ENCODE measurements around the gene C2orf92. TPM values are rescaled to one million over a fixed set of nuclear protein-coding genes. Genes with fewer than 3 reads are reported as not detected.

The C2orf92 gene
- total RNA-seq, 1 donor from 2014 or later = 1.3 TPM

- no peak for TF ChIP-seq CTCF (conservative IDR thresholded peaks at IDR 0.05; ENCODE audit: low read depth, low read length)
- H3K4me3 ChIP-seq (ENCODE audit: low read depth, low read length) = no peak overlapping the region
- no peak for DNase-seq (ENCODE audit: low read depth)
Measured at GRCh38 chr2:97656905-97657587, 12.5 kb upstream of the C2orf92 start.

GRCh38 chr2:97657986-97658690, 11.4 kb upstream of the C2orf92 start:
- no peak overlapping the region for H3K4me3 ChIP-seq (ENCODE audit: low read depth, low read length)
- no peak for DNase-seq (ENCODE audit: low read depth)
- TF ChIP-seq CTCF (conservative IDR thresholded peaks at IDR 0.05; ENCODE audit: low read depth, low read length) = no peak

GRCh38 chr2:97658691-97659157, 10.8 kb upstream of the C2orf92 start:
- no peak overlapping the region for H3K4me3 ChIP-seq (ENCODE audit: low read depth, low read length)
- no peak for TF ChIP-seq CTCF (conservative IDR thresholded peaks at IDR 0.05; ENCODE audit: low read depth, low read length)
- no peak for DNase-seq (ENCODE audit: low read depth)

- no peak overlapping the region for H3K4me3 ChIP-seq (ENCODE audit: low read depth, low read length)
- DNase-seq (ENCODE audit: low read depth) = no peak
- TF ChIP-seq CTCF (conservative IDR thresholded peaks at IDR 0.05; ENCODE audit: low read depth, low read length) = no peak
Measured at GRCh38 chr2:97659256-97660043, 10.1 kb upstream of the C2orf92 start.

- no peak for DNase-seq (ENCODE audit: low read depth)
- H3K4me3 ChIP-seq (ENCODE audit: low read depth, low read length) = no peak overlapping the region
- TF ChIP-seq CTCF (conservative IDR thresholded peaks at IDR 0.05; ENCODE audit: low read depth, low read length) = no peak
Measured at GRCh38 chr2:97660044-97660774, 9.3 kb upstream of the C2orf92 start.

GRCh38 chr2:97660775-97661389, 8.6 kb upstream of the C2orf92 start:
- no peak for TF ChIP-seq CTCF (conservative IDR thresholded peaks at IDR 0.05; ENCODE audit: low read depth, low read length)

More at GRCh38 chr2:97660775-97661389, 8.6 kb upstream of the C2orf92 start:
- DNase-seq (ENCODE audit: low read depth) = no peak
- H3K4me3 ChIP-seq (ENCODE audit: low read depth, low read length) = no peak overlapping the region

Data from epithelial cell of proximal tubule (primary cell).